C4-2B (cell line): ENCODE results near the gene MIR17HG.

Experiments
- H3K27ac ChIP-seq: fragments of 450-650 bp; 2 replicates; pipeline ENCODE4 v1.5.1; 2017
- ZFX ChIP-seq: fragments of 450-650 bp; IDR thresholded peaks from 2 replicates; pipeline ENCODE4 v1.6.1; 2017
- TF ChIP-seq, protein P1 (sequence below): fragments of 450-650 bp; conservative IDR thresholded peaks from 2 replicates; pipeline ENCODE4 v1.5.1; 2017; ENCODE audit warnings: mild to moderate bottlenecking

MIR17HG gene

DNA sequence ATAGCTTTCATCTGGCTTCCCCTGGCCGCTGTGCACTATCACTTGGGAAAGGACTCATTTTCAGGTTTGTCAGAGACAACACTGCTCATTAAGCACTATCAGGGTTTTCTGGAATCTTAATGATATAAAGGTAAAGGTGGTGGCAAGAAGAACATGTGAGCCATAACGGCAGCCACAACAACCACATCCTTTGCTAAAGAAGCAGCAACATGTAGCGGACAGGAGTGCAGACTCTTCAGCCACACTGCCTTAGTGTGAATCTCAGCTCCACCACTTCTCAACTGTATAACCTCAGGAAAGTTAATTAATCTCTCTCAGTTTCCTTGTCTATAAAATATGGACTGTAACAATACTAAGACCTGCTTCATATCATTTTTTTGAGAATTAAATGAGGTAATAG is 24.1 kb upstream of the MIR17HG start:
- TF ChIP-seq, protein P1, sequence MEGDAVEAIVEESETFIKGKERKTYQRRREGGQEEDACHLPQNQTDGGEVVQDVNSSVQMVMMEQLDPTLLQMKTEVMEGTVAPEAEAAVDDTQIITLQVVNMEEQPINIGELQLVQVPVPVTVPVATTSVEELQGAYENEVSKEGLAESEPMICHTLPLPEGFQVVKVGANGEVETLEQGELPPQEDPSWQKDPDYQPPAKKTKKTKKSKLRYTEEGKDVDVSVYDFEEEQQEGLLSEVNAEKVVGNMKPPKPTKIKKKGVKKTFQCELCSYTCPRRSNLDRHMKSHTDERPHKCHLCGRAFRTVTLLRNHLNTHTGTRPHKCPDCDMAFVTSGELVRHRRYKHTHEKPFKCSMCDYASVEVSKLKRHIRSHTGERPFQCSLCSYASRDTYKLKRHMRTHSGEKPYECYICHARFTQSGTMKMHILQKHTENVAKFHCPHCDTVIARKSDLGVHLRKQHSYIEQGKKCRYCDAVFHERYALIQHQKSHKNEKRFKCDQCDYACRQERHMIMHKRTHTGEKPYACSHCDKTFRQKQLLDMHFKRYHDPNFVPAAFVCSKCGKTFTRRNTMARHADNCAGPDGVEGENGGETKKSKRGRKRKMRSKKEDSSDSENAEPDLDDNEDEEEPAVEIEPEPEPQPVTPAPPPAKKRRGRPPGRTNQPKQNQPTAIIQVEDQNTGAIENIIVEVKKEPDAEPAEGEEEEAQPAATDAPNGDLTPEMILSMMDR, result no peak
- TF ChIP-seq ZFX, result no peak

DNA sequence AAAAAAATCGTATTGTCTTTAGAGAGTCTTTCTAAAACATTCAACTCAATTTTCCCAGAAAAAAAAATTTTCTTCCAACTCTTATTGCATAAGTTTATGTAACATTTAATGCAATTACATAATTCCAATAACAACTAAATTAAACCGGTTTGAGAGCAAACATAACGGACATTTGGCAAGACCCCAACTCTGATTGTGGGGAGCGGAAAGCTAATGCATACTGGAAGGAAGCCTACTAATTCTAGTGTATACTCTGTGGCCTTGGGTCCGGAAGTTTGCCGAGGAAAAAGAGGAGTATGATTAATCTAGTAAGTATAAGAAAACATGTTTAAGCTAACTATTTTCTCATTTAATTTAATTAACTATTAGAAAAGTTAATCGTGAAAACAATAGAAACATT is 21.3 kb upstream of the MIR17HG start:
- H3K27ac ChIP-seq, result no peak overlapping the region
- TF ChIP-seq ZFX, result no peak
- TF ChIP-seq, protein P1, result no peak

More for the DNA sequence above, 24.1 kb upstream of the MIR17HG start:
- no peak overlapping the region for H3K27ac ChIP-seq

DNA sequence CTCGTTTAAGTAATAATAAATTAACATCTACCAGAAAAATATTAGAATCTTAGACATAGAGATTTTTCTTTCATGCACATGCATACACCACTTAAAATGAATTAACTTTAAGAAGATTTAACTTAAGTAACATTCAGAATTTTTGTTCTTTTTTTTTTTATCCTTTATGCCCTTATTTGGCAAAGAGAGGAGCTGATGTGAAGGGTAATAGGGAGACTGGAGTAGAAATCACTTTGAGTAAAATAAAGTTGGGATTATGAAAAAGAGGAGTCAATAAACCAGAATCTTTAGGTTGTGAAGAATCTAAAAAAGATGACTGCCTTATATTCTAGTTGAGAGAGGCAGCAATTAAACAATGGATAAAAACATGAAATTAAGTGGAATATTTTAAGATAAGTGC is 18.8 kb upstream of the MIR17HG start:
- no peak overlapping the region for H3K27ac ChIP-seq
- TF ChIP-seq, protein P1, result no peak
- TF ChIP-seq ZFX, result no peak

DNA sequence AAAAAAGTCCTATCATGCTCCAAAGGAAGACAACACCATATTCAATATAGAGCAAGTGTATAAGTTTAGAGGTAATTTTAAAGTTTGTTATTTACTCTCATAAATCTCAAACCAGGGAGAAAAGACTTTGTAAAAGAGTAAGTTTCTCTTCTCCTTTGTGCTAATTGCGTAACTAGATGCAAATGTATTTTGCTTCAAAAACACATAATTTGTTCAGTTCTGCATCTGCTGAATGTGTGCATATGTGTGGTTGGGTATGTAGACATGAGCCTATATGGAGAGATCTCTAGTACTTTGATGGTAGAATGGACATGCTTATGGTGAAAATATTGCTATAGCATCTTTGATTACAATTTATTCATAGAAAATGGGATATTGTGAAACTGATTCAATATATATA is 17.8 kb upstream of the MIR17HG start:
- H3K27ac ChIP-seq, result no peak overlapping the region
- TF ChIP-seq, protein P1, result no peak
- TF ChIP-seq ZFX, result no peak

DNA sequence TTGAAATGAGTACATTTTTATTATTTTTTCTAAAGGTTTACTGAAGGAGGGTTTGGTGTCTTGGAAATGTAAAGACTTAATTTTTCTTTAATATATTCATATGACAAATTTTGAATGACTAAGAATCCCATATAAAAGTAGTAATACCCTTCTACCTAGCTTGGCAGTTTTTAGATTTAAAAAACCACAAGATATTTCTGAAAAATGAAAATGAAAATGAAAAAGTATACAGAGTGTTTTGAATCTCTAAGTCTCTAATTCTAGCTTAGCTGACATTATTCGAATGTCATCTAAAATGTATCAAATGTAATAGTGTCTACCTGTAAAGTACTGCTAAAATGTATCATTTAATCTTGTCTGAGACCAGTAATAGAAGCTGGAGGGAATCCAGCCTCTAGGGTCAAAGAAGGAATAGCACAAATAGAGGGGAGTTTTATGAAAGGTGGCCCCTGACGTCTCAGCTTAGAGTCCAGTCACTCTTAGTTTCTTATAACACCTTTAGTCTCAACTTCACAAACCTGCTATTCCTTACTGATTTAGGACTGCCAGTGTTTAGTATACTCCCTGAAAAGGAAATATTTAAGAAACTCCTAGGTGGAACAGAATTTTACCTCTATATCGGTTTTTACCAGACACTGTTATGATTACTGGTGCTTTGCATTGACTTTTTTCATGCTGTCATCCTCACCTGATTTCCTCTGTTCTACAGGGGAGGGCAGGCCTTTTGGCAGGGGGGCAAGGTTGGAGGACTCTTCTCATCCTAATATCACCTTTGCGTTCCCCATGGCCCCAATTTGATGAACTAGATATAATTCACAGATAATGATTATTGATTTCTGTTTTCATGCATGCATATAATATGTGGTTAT is 16.2 kb upstream of the MIR17HG start:
- TF ChIP-seq ZFX, result no peak
- TF ChIP-seq, protein P1, result no peak
- no peak overlapping the region for H3K27ac ChIP-seq

DNA sequence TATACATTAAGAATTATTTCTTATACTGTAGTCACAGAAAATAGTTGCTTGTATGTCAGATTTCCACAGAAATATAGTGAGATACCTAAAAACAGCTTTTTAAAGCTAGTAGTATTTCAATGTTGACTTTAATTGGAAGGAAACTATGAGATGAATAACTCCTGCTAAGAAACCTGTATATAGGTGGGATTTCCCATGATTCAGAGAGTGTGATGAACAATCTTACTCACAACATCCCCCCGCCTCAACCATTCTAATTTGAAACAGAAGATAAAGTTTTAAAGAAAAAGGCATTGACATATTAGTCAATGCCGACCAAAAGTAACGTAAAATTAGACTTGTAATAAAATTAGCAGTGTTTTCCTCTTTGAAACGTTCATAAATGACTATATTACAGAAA is 1.4 kb upstream of the MIR17HG start:
- TF ChIP-seq, protein P1, result no peak
- no peak for TF ChIP-seq ZFX
- no peak overlapping the region for H3K27ac ChIP-seq

DNA sequence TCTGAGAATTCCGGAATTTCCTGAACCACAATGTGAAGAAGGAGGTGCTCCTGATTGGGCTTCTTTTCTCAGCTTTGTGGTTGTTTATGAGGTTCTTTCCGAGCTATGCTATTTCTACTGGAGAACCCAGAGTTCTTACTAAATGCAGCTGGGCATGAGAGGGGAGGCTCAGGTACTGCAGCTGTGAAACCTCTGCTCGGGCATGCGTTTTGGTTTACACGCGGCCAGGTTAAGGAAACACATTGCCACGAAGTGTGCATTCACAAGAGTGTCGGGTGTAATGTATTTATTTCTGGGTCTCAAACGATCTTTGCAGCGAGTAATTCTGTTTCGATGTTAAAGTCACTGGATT is 661 bp upstream of the MIR17HG start:
- peak overlapping the region; percentile 100 for H3K27ac ChIP-seq
- TF ChIP-seq, protein P1, result no peak
- TF ChIP-seq ZFX, result no peak
